GM19324 (cell line): ENCODE data around the gene HDAC3.
"Not testable (repeated sequence)": the region's sequence is repeated elsewhere in the genome, so short reads cannot be mapped to it uniquely, and the experiment has no call there.

Experiments used
- ATAC-seq: cut with Tn5 transposase; IDR thresholded peaks from one replicate; pipeline ENCODE4 v1.9.1; 2021; ENCODE audit warnings: mild to moderate bottlenecking, moderate library complexity; ENCODE audit not compliant: unreplicated experiment, low FRiP score

HDAC3 gene

GRCh38 chr5:141637123-141637766, 596 bp upstream of the HDAC3 start:
- ATAC-seq: peak; percentile 25

- no peak for ATAC-seq
These were observed 590 bp downstream of the HDAC3 start for GRCh38 chr5:141636106-141636412.

DNA sequence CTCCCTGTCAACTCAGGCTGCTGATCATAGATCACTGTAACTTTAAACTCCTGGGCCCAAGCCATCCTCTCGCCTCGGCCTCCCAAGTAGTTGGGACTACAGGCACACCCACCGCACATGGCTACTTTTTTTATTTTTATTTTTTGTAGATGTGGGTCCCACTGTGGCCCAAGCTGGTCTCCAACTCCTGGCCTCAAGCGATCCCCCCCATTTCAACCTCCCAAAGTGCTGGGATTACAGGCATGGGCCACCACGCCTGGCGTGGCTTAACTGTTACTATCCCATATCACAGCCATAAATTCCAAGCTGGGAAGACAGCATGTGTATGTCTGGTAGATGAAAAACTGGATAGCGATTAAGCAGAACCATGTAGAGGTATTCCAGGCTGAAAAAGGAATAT, 1.0 kb downstream of the HDAC3 start:
- no peak for ATAC-seq

- ATAC-seq: no peak
These were observed 1.9 kb downstream of the HDAC3 start for GRCh38 chr5:141634720-141635119.

DNA sequence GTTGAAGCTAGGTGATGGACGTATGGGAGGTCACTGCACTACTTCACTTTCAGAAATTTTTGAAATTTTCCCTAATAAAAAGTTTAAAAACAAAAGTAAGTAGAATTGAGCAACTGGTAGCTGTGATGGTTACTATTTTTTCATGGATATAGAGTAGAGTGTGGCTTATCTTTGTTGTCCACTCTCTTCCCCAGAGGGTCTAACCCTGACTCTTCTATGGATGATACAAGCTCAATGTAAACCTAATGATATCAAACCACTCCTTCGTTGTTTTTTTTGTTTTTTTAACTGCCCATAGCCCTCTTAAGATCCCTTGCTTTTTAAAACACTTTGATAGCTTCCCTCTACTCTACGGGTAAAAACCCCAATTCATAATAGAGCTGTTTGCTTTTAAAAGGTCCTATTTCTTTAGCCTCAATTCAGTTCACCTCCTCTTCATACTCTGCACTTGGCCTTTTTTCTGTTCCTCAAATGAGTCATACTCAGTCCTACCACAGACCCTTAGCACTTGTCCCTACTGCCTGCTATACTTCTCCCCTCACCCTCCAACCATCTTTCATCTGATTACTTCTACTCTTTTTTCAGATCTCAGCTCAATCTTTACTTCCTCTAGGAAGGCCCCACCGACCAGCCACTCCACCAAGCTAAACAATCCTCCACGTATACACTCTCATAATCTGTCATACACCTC, 2.6 kb downstream of the HDAC3 start:
- peak; percentile 36 for ATAC-seq

DNA sequence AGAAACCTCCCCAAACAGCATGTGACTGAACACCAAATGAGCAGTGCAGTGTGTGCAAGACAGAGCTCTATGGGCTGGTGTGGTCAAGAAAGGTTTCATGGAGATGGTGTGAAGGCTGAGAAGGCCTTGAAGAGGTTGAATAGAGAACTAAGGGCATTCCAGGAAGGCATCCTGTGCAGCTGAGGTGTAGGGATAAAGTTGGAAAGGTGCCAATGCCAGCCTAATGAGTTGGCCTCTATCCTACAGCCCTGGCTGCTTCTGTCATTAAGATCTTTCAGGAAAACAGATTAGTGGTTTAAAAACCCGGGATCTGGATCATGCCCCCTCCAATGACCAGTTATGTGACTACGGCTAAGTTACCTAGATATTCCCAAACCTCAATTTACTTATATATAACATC, 4.0 kb downstream of the HDAC3 start:
- no peak for ATAC-seq

GRCh38 chr5:141630570-141631140, 6.0 kb downstream of the HDAC3 start:
- no peak for ATAC-seq

GRCh38 chr5:141628175-141628788, 8.4 kb downstream of the HDAC3 start:
- ATAC-seq: no peak

- ATAC-seq: no peak
These were observed 13.0 kb downstream of the HDAC3 start for GRCh38 chr5:141623611-141624010.

- peak; percentile 36 for ATAC-seq
These were observed 13.5 kb downstream of the HDAC3 start for GRCh38 chr5:141623186-141623585.

GRCh38 chr5:141618804-141619554, 17.7 kb downstream of the HDAC3 start, which contains the start of gene DIAPH1:
DIAPH1 (minus strand) TSS chr5:141619000; CDS start chr5:141618914, 86 bp downstream.
- peak; percentile 90 for ATAC-seq

DNA sequence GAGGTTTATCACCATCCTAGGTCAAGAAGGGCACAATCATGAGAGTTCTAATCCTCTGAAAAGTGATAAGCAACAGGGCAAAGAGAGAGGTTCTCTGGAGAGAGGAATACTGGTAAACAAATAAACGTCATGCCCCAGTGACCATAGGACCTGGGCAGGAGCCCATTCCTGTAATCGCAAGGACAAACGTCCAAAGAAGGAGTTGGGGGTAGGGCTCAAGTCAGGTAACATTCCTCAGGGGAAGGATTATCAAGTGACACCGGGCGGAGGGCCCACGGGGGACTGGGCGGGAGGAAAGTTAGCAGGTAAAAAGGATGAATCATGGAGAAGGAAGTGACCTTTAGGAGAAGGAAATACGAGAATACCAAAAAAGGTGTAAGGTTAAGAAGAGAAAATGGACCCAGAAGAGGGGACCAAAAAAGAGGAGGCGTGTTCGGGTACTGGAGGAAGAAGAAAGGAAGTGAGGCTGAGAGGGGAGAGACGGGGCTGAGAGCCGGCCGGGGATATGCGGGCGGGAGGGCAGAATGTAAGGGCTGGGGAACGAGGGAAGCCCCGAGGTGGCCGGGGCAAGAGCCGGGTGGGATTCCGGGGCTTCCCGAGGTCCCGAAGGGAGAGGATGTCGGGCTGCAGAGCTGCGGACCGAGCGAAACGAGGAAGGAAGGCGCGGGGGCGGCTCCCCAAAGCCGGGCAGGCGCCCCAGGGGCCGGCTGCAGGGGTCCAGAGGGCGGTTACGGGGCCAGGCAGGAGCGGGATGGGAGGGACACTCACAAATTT, 18.4 kb downstream of the HDAC3 start:
- ATAC-seq: peak; percentile 29

GRCh38 chr5:141617682-141618029, 19.0 kb downstream of the HDAC3 start:
- ATAC-seq: no peak

DNA sequence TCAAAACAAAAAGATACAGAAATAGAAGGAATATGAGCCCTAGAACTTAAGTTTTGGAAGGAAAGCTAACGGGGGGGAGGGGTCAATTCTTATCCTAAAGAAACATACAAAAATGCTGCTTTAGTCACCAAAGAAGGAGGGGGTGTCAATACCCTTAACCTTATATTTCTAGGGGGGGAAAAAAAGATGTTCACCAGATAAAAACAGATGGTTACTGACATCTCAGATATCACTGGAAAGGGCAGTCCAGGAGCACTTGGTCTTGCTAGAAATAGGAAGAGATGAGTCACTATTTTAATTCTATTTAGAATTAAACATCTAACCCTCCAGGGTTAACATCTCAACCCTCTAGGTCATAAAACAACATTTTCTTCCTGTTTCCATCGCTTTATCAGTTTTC, 19.5 kb downstream of the HDAC3 start:
- ATAC-seq: no peak

DNA sequence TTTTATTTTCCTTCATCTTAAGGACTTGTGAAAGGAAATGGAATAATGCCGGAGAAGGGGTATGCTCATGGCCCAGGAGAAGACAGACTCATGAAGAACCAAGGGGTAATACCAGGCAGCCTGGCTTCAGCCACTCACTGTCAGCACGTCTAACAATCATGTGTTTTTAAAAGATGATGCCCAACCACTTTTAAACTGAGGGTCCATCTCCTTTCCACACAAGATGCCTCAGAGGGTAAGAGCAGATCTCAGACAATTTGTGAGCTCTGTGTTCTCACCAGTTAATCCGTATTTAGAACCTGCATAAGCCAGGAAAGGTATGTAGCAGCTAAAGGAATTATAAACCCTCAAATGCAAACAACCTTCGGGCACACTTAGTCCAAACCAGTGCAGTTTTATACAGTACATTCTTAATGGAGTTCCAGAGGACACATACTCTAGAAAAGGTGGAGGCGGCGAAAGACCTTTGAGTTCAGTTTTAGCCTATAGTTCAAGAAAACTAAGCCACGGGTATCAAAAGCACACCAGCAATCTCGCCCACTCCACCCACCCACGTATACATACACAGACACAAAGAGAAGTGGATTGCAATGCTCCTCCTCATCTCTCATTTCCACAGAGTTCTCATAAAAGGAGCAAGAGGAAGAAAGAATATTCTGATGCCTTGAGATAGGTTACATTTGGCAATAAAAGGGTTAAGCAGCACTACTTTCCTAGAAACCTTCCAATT, 20.5 kb downstream of the HDAC3 start:
- no peak for ATAC-seq

- ATAC-seq: no peak
These were observed 23.3 kb downstream of the HDAC3 start for GRCh38 chr5:141613344-141613743.

DNA sequence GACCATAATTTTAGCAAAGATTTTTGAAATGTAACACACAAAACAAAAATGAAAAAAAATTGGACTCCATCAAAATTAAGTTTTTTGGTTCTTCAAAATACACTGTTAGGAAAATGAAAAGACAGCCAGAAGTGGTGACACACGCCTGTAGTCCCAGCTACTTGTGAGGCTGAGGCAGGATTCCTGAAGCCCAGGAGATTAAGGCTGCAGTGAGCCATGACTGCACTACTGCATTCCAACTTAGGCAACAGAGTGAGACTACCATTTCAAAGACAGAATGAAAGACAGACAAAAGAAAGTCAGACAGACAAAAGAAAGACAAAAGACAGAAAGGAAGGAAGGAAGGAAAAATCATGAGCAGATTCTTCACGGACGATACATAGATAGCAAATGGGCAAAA, 25.4 kb downstream of the HDAC3 start:
- ATAC-seq: no peak

DNA sequence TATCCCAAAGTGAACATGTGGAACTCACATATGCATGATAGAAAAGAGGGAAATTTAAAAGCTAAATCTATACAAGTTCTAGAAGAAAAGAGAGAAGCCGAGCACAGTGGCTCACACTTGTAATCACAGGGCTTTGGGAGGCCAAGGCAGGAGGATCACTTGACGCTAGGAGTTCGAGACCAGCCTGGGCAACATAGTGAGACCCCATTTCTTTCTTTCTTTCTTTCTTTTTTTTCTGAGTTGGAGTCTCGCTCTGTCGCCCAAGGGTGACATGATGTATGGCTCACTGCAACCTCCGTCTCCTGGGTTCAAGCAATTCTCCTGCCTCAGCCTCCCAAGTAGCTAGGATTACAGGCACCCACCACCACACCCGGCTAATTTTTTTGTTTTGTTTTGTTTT, 26.7 kb downstream of the HDAC3 start:
- not testable (repeated sequence) for ATAC-seq

GRCh38 chr5:141609044-141609443, 27.6 kb downstream of the HDAC3 start:
- ATAC-seq: no peak

DNA sequence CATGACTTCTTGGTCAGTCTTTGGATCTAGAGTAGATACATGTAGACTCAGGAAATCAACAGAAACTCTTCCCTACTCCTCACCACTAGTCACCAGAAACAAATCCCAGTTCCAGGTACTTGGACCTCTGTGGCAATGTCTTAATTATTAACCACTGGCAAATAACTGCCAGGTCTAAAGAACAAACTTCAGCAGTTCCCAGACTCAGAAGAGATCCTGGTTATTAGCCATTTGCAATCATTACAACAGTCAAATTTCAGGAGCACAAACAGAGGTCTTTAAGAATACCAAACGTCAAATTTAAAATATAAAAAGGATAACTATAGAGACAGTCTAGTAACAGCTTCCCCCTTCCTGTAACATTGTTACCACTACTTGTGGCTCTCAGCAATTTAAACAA, 28.1 kb downstream of the HDAC3 start:
- no peak for ATAC-seq
